HG03159 (cell line): ENCODE data around the gene TMED10.
"Not testable (repeated sequence)": the region's sequence is repeated elsewhere in the genome, so short reads cannot be mapped to it uniquely, and the experiment has no call there.

ENCODE experiments used
- ATAC-seq: cut with Tn5 transposase; IDR thresholded peaks from one replicate; pipeline ENCODE4 v1.9.1; 2021; ENCODE audit warnings: mild to moderate bottlenecking, moderate library complexity; ENCODE audit not compliant: unreplicated experiment

The TMED10 gene

GRCh38 chr14:75196064-75196463 is 19.7 kb upstream of the TMED10 start:
- ATAC-seq: no peak

- ATAC-seq: no peak
Measured at GRCh38 chr14:75191100-75191499, 14.7 kb upstream of the TMED10 start.

GRCh38 chr14:75190023-75190422 is 13.6 kb upstream of the TMED10 start:
- ATAC-seq: no peak

DNA sequence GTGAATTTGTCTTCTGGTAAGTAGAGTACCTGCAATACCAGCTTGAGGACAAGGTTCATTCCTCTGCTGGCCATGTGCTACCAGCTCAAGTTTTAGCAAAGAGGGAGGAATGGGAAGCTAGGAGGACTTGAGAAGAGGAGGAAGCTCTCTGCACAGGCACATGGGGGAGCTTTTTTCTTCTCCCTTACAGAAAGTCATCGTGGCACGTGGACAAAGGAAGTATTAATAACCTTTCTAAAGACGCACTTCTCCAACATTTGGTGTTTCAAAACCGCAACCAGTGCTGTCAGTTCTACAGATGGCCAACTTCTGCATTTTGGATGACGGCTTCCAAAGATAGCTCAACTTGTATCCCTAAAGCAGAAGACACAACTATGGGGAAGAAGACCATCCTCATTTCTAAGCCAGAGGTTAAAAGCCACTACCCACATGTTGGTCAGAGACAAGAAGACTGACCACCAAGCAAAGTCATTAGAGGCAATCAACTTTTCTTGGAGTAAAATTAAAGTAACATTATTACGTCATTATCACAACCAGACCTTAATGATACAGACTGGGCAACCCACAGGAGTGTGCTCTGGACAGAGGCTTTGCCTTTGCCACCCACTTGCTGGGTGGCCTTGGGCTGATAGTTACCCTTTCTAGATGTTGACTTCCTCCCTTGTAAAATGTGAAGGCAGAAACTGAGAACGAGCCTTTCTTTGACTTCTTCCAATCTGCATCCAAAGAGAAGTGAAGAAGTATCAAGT is 12.3 kb upstream of the TMED10 start:
- ATAC-seq: no peak

GRCh38 chr14:75188086-75188485 is 11.7 kb upstream of the TMED10 start:
- no peak for ATAC-seq

- no peak for ATAC-seq
Measured at GRCh38 chr14:75186953-75187352, 10.5 kb upstream of the TMED10 start.

DNA sequence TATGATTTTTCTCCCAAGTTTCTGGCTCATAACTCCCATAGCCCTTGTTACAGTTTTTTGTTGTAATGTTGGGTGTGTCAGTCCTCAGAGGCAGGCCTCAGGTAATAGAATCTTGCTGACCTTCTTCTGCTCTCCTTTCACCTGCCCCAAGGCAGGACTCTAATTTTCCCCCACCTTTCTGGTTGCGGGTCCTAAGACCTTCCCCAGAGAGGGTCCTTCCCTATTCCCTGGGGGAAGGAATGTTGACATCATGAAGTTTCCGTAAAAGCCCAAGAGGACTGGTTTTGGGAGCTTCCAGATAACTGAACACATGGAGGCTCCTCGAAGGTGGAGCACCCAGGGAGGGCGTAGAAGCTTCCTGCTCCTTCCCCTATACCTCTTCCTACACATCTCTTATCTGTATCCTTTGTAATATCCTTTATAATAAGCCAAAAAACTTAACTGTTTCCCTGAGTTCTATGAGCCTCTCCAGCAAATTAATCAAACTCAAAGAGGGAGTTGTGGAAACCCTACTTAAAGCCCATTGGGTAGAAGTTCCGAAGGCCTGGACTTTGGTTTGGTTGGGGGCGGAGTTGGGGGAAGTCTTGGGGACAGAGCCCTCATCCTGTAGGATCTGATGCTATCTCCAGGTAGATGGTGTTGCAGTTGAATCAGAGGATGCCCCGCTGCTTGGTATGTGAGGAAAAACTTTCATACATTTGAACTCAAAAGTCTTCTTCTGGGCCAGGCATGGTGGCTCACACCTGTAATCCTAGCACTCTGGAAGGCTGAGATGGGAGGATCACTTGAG is 9.0 kb upstream of the TMED10 start:
- no peak for ATAC-seq

DNA sequence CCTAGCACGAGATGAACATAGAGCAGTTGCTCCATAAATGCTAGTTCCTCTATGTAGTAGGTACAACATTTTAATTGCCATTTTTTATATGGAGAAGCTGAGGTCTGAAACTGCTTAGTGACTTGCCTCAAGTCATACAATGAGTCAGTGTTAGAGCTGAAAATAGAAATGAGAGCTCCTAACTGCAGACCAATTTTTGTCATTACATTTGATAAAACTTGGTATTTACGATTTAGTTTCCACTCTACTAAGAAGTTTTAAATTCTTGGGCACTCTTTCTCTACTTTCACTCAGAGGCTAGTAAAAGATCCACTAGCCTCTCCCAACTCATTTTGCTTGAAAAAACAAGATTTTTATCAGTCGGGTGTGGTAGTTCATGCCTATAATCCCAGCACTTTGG is 8.1 kb upstream of the TMED10 start:
- peak; percentile 66 for ATAC-seq

GRCh38 chr14:75184039-75184438 is 7.6 kb upstream of the TMED10 start:
- no peak for ATAC-seq

- no peak for ATAC-seq
Measured at GRCh38 chr14:75183225-75183624, 6.8 kb upstream of the TMED10 start.

DNA sequence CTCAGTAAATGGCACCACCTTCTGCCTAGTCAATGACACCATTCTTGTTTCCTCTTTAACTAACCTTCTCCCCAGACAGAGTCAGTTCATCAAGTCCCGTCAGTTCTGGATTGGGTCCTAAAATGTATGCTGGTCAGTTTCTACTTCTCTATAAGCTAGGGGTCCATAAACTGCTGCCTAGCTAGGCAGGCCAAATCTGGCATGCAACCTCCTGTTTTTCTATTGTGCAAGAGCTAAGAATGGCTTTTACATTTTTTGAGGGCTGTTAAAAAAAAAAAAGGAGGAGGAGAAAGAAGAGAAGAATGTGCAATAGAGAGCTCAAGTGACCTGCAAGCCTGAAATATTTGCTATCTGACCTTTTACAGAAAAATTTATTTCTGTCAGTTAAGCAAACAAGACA is 6.4 kb upstream of the TMED10 start:
- ATAC-seq: no peak

DNA sequence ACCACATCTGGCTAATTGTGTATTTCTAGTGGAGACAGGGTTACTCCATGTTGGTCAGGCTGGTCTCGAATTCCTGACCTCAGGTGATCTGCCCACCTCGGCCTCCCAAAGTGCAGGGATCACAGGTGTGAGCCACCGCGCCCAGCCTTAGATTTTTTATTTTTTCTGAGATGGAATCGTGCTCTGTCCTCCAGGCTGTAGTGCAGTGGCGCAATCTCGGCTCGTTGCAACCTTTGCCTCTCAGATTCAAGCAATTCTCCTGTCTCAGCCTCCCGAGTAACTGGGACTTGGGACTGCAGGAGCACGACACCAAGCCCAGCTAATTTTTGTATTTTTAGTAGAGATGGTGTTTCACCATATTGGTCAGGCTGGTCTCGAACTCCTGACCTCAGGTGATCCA is 5.8 kb upstream of the TMED10 start:
- not testable (repeated sequence) for ATAC-seq

GRCh38 chr14:75181293-75182062 is 5.1 kb upstream of the TMED10 start:
- ATAC-seq: no peak

DNA sequence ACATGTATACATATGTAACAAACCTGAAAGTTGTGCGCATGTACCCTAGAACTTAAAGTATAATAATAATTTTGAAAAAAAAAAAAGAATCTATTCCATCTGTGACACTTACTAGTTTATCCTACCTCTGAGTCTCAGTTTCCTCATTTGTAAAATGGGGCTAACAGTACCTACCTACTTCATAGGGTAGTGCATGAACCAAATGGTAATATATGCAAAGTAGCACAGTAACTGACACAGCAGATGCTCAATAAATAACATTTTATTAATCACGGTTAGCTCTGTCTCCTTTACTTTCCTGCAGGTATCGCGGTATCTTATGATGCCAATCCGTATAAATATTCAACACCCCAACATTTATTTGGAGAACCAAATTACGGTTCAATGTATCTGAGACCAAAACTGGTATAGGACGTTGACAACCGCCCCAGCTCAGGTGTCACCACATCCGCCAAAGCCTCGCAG is 703 bp downstream of the TMED10 start:
- ATAC-seq: peak; percentile 13

GRCh38 chr14:75174066-75174465 is 2.3 kb downstream of the TMED10 start:
- ATAC-seq: no peak

- no peak for ATAC-seq
Measured at GRCh38 chr14:75170772-75171171, 5.6 kb downstream of the TMED10 start.

DNA sequence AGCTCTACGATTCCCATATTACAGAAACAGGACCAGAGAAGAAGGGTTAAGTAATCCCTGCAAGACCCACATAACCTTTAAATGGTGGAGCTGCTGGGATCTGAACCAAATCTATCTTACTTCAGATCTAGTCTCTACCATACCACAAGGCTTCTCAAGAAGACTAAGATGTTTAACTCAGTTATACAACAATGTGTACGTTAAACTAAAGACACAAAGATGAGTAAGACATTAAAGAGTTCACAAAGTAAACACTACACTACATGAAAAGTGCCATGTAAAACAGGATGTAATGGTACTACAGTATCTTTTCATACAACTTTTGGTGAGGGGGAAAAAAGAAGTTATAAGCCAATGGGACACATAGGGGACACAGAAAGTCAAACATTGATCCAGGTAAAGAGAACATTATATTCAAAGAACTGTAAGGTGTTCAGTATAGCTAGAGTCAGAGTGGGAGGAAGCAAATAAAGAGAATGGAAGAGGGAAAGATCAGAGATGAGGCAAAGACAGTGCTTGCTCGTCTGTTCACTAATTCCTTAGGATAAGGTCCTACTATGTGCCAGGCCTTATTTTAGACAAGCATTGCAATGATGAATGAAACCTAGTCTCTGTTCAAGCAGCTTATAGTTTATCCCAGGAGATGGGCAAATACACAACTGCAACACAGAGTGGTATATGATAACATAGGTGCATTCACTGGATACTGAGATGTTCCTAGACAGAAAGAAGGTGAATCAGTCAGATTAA is 7.7 kb downstream of the TMED10 start:
- no peak for ATAC-seq

- no peak for ATAC-seq
Measured at GRCh38 chr14:75167325-75167724, 9.1 kb downstream of the TMED10 start.

DNA sequence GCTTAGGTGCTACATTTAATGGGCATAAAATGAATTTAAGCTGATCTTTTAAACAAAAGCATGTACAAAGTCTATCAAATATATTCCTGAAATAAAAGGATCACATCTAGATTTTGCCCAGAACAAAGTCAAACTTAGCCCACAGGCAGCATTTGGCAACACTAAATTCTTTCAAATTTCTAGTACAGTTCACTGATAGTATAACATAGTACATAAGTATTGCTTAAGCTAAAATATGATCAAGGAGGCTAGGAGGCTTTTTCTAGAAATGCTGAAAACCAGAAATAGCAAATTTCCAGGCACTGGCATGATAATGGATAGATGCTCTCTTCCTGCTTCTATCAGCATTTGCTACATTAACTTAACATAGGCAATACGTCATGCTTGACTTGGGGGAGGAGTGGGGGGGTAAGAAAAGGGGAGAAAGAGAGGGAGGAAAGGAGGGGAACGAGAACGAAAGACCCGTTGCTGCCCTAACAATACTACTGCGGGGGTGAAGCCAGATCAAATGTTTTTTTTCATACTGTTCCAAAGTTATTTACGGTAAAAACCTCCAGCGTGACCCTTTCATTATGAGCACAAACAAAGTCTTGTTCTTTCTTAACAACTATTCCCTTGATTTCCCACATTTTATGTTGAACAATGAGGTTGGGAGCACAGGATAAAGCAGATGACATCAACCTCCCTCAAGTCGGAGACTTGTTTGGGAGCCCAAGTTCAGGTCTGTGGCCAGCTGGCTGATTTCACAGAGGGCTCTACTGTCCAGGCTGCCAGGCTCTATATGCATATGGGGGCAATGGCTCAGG is 10.6 kb downstream of the TMED10 start:
- ATAC-seq: no peak

- ATAC-seq: no peak
Measured at GRCh38 chr14:75164809-75165208, 11.6 kb downstream of the TMED10 start.
